B cell (primary cell): ENCODE measurements around the gene CLIP4.

Source experiments
- EZH2 ChIP-seq: IDR thresholded peaks from 2 replicates; pipeline ENCODE4 v1.6.1; 2012; ENCODE audit warnings: borderline replicate concordance, low read depth, mild to moderate bottlenecking, moderate library complexity, low read length; ENCODE audit not compliant: insufficient read depth, poor library complexity, severe bottlenecking
- TF ChIP-seq, protein P1 (sequence below): fragments of 200-600 bp; IDR thresholded peaks from one replicate; pipeline ENCODE4 v1.8.0; 2022; ENCODE audit warnings: antibody characterized with exemption, mild to moderate bottlenecking

- TF ChIP-seq, protein P1, sequence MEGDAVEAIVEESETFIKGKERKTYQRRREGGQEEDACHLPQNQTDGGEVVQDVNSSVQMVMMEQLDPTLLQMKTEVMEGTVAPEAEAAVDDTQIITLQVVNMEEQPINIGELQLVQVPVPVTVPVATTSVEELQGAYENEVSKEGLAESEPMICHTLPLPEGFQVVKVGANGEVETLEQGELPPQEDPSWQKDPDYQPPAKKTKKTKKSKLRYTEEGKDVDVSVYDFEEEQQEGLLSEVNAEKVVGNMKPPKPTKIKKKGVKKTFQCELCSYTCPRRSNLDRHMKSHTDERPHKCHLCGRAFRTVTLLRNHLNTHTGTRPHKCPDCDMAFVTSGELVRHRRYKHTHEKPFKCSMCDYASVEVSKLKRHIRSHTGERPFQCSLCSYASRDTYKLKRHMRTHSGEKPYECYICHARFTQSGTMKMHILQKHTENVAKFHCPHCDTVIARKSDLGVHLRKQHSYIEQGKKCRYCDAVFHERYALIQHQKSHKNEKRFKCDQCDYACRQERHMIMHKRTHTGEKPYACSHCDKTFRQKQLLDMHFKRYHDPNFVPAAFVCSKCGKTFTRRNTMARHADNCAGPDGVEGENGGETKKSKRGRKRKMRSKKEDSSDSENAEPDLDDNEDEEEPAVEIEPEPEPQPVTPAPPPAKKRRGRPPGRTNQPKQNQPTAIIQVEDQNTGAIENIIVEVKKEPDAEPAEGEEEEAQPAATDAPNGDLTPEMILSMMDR = no peak
- no peak for TF ChIP-seq EZH2
Observed at GRCh38 chr2:29114946-29115609, at the start of gene CLIP4.
